ENCODE data around the gene LPCAT3.

DNA sequence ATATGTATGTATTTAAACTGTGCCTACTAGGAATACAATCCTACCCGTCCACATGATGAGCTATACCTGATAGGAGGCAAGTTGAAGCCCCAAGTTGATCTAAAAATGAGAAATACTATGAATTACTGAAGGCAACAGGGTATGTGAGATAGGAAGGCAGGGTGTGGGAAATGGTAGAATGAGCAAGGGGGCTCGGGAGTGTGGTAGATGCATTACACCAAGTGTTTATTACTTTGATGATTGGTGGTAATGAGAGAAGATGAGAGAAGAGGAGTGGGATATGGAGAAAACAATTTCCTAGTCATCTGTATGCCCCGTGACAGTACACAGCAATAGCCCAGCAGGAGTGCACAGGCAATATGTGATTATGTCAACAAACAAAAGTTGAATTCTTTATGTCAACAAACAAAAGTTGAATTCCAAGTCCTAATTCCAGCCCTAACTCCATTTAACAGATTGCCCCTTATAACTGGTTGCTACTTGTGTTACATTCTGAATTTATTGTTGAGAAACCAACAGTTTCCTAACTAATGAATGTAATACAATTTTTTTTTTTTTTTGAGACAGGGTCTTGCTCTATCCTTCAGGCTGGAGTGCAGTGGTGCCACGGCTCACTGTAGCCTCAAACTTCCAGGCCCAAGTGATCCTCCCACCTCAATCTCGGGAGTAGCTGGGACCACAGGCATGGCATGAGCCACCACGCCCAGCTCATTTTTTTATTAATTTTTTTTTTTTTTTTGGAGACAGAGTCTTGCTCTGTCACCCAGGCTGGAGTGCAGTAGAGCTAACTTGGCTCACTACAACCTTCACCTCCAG, 2.5 kb downstream of the LPCAT3 start:
- TF ChIP-seq GATA3 (IDR thresholded peaks at IDR 0.05; ENCODE audit: low read depth, low read length) (no peak), GATA2 (IDR thresholded peaks at IDR 0.05; ENCODE audit: low read depth, low read length) (no peak)
